HG03064 (cell line): Measurements from ENCODE around the gene MDM1.

Experiments
- ATAC-seq: cut with Tn5 transposase; IDR thresholded peaks from one replicate; pipeline ENCODE4 v1.9.1; 2021; ENCODE audit warnings: low read depth; ENCODE audit not compliant: unreplicated experiment

Gene MDM1

DNA sequence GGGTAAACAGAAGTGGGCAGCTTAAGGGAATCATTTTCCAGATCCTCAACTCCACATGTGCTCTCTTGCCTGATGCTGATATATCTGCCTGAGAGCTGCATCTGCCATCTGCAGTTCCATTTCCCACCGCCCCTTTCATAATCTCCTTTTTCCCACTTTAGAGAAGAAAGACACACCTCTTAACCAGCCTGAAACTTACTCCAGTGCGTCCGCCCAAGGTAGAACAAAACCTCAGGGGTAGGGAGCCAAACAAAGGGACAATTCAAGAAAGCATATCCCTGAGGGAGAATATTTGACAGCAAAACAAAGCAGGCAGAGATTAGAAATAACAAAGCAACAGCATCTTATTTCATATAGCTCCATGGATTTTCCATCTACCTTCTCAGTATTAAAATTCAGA lies 4.3 kb downstream of the MDM1 start:
- no peak for ATAC-seq

DNA sequence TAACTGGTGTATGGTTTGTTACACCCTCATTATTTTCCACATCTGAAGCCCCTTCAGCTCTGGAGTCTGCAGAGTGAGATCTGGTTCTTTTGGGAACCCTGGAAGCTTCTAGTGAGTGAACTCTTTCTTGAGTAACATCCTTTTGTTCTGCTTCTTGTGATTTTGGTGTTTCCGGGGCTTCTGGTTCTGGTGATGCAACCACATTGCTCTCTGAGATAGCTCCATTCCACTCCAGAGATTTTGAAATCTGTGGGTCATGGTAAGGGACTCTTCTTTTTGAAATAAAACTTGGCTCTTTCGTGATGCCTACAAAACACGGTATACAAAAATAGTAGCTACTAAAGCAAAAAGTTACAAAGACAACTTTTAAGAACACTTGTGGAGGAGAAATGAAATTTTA lies 5.4 kb downstream of the MDM1 start:
- no peak for ATAC-seq

- no peak for ATAC-seq
Measured at GRCh38 chr12:68325966-68326365, 6.2 kb downstream of the MDM1 start.

GRCh38 chr12:68324531-68324930 lies 7.6 kb downstream of the MDM1 start:
- no peak for ATAC-seq

- ATAC-seq = no peak
Measured at GRCh38 chr12:68321140-68321539, 11.0 kb downstream of the MDM1 start.

DNA sequence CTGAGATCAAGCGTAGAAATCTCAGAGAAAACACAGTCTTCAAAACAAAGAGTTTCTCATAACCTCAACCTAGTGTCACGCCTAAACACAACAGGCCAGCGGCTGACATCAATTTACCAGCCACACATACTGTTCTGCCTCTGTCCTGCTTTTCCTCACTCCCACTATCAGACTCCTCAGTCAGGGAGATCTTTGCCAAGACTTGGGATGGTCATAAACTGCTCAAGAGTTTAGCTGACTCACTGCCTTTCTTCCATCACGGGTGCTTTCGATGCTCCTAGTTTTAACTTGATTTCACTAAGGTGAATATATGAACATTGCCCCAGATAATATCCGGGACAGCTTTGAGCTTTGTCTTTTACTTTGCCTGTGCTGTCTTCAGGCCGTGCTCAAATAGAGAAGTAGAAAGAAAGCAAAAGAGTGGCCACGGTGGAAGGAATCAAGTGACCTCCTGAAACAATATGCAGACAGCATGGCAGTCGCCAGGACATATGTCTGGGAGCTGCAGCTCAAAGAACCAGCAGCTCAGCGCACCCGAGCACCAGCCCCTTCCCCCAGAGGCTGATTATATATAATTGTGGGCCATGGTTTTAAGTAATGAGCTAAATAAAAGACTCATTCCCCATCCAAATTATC lies 12.1 kb downstream of the MDM1 start:
- ATAC-seq = no peak

GRCh38 chr12:68317047-68317667 lies 15.0 kb downstream of the MDM1 start:
- no peak for ATAC-seq

GRCh38 chr12:68310370-68310769 lies 21.8 kb downstream of the MDM1 start:
- no peak for ATAC-seq

DNA sequence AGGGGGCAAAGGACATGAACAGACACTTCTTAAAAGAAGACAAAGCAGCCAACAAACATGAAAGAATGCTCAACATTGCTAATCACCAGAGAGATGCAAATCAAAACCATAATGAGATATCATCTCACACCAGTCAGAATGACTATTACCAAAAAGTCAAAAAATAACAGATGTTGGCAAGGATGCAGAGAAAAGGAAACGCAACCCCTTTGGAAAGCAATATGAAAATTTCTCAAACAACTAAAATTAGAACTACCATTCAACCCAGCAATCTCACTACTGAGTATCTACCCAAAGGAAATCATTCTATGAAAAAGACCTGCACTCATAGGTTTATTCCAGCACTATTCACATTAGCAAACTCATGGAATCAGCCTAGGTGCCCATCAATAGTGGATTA lies 25.6 kb downstream of the MDM1 start:
- no peak for ATAC-seq

GRCh38 chr12:68305278-68305677 lies 26.9 kb downstream of the MDM1 start:
- no peak for ATAC-seq

GRCh38 chr12:68304626-68305025 lies 27.5 kb downstream of the MDM1 start:
- ATAC-seq = no peak

GRCh38 chr12:68303850-68304249 lies 28.3 kb downstream of the MDM1 start:
- no peak for ATAC-seq

DNA sequence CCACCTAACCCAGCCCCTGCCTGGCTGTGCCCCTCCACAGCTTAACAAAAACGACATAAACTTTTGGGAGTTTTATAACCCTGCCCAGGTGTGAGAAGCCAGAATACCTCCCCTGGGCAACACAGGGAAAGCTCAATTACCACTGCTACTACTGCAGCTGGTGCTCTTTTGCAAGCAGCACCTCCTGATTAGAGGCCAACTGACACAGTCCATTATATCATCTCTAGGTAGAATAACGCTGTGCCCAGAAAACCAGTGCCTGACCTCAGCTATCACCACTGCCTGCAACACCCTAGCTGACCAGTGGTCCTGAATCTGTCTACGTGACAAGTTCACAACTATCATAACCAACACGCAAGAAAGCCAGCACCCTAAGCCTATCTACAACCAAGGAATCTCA lies 34.2 kb downstream of the MDM1 start:
- ATAC-seq = no peak

GRCh38 chr12:68294251-68294650 lies 37.9 kb downstream of the MDM1 start:
- no peak for ATAC-seq

DNA sequence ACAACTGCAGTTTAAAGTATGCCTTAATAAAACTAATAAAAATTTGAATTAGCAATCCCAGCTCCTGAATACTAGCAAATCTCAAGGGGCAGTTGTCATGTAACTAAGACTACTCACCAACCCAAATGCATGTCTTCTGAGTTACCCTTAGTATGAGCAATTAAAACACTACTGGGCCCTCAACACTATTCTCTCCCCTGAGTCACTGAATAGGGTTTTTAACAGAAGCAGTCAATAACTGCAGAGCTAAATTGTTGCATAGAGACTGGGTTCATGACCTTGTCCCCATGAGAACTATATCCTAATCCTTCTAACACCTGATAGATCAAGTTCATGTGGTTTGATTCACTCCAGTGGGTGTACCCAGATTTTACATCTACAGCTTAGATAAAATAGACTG lies 38.8 kb downstream of the MDM1 start:
- no peak for ATAC-seq

DNA sequence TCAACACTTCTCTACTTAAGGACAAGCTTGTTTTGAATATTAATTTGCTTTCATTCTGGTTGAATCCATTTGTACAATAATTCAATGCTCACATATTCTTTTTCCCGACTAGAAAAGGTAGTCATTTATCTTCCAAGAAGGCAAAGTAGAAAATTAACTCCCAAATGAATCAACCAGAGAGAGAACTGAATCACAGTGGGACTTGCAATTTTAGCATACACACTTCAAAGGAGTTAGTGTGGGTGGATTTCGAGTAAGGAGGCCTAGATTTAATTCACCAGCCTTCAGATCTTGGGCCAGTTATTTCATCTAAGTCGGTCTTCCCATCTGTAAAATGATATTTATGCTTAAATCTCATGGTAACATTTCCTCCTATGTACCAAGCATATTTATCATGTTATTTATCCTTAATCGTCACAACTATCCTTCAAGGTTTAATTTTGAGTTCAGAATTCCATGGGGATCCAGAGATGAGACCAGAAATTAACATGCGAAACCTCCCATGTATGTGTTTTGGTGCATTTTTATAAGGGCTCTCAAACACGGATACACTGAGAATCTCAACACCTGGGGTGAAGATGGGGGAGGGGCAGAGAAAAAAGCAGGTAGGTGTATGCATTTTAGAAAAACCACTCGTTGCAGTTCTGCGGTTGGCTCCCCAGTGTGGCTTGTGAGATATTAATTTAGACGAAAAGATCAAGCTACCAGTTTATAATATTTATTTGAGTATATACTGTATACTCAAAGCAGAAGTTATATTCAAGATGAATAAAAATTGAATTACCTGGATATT lies 39.8 kb downstream of the MDM1 start:
- no peak for ATAC-seq

DNA sequence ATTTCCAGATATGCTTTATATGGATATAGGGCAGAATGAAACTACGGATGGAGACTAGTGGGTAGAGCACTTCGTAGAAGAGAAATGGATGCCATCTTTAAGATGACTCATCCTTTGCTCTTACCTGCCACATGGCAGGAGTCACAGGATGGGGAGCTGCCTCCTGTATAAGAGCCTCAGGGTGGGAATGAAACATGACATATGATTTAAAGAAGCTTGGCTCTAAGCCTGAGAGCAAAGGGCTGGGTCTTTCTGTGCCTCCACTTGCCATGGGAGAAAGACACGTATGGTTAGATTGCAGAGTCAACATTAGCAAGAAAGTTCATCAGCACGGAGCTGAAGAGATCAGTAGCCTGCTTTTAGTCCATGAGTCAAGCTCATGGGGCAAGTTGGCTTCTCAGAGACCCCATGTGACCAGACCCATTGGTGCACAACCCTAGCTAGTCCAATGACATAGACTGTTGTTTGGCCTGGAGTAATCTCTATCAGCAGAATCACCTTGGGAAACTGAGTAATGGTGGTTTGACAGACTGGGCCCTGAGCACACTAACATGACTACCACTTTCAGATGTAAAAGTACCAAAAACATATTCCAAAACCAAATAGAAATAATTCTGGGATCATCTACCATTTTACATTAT lies 40.6 kb downstream of the MDM1 start:
- no peak for ATAC-seq

DNA sequence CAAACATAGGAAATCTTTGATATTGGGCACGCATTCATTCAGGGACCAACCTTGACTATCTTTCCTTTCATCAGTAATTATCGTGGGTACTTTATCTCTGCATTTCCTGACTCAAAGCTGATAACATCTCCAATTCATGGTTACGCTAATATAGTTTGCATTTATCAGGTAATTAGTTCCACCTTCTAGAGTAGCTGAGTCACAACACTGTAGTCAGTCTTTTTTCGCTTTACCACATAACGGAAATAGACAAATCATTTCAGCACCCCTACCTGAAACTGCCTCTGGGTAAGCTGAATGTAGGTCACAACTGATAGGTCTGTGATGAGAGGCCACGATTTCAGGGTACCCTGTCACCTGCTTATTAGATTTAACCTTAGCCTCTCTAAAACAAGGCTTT lies 42.0 kb downstream of the MDM1 start:
- ATAC-seq = peak; percentile 94

DNA sequence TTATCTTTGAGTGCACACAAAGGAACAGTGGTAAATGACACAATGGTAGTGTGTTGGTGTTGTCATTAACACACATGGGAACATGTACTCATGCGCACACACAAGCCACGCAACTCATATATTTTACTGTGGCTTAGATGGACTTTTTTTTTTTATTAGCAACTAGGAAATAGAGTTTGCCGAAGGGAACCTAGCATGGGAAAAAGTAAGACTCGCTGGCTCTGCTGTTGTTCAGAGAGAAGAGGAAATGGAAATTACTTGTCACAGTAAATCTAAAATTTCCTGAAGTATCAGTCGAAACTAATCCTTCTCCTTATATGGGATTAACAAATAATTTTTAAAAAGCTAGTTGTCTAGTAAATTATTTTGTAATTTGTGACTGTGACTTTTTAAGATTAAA lies 45.1 kb downstream of the MDM1 start:
- no peak for ATAC-seq

- no peak for ATAC-seq
Measured at GRCh38 chr12:68286396-68286795, 45.8 kb downstream of the MDM1 start.

DNA sequence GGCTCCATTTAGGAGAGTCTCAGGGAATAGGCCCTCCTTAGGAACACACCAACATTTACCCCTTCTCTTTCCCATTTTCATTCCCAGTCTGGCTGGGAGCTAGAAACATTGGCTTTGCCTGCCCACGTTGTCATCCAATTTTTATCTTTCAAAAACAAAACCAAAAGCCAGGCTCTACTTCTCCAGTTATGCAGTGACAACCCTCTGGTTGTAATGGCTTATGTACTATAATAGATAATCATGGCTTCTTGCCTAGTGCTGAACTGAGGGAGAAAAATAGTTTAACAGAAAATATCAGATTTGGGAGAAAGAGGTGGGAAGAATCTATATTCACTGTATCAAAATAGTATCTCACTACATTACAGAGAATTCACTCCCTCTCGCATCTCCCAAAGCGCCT lies 46.6 kb downstream of the MDM1 start:
- ATAC-seq = no peak
